ENCODE measurements around the gene TXNRD2.

TXNRD2 gene

GRCh38 chr22:19965771-19966709 is 24.4 kb upstream of the TXNRD2 start:
- DNase-seq: no peak

GRCh38 chr22:19964701-19965386 is 23.2 kb upstream of the TXNRD2 start:
- DNase-seq: no peak

DNA sequence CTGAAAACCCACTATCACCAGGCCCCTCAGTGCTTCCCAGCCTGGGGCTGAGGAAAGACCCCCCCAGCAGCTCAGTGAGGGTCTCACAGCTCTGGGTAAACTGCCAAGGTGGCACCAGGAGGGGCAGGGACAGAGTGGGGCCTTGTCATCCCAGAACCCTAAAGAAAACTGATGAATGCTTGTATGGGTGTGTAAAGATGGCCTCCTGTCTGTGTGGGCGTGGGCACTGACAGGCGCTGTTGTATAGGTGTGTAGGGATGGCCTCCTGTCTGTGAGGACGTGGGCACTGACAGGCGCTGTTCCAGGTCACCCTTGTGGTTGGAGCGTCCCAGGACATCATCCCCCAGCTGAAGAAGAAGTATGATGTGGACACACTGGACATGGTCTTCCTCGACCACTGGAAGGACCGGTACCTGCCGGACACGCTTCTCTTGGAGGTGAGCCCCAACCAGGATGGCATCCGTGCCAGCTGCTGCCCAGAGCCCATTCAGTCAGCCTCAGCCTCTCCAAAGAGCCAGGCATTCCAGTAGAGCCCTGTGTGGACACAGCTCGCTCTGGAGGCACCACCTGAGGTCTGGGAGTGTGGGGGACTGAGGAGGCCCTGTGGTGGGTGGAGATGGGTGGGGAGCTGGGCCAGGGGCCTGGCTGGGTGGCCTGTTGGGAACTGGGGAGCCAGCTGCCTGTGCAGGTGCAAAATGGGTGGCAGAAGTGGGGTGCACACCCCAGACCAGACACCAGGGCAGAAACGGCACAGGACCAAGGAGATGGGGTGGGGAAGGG is 22.4 kb upstream of the TXNRD2 start:
- no peak for DNase-seq

DNA sequence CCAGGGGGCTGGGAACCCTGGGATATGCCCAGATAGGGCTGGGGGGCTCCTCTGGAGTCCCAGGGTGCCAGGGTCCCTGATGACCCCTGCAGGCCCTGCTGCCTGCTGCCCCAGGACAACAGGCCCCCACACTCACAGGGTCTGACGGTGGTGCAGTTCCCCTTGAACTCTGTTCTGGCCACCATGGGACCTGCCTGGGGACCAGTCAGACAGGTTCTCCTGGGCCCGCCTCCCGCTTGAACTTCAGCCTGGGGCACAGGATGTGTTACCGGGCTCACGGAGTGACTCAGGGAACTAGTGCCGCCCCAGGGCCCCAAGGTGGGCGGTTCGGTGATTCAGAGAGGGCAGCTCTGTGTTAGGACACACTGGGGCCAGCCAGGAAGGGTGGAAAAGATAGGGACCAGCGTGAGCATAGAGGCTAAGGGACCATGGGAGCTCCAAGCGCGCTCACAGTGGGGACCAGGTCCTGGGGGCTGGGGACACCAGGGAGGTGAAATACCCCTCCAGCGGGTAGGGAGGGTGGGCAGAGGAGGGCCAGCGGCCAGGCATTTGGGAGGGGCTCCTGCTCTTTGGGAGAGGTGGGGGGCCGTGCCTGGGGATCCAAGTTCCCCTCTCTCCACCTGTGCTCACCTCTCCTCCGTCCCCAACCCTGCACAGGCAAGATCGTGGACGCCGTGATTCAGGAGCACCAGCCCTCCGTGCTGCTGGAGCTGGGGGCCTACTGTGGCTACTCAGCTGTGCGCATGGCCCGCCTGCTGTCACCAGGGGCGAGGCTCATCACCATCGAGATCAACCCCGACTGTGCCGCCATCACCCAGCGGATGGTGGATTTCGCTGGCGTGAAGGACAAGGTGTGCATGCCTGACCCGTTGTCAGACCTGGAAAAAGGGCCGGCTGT is 21.5 kb upstream of the TXNRD2 start:
- DNase-seq: peak; percentile 50 to 57

DNA sequence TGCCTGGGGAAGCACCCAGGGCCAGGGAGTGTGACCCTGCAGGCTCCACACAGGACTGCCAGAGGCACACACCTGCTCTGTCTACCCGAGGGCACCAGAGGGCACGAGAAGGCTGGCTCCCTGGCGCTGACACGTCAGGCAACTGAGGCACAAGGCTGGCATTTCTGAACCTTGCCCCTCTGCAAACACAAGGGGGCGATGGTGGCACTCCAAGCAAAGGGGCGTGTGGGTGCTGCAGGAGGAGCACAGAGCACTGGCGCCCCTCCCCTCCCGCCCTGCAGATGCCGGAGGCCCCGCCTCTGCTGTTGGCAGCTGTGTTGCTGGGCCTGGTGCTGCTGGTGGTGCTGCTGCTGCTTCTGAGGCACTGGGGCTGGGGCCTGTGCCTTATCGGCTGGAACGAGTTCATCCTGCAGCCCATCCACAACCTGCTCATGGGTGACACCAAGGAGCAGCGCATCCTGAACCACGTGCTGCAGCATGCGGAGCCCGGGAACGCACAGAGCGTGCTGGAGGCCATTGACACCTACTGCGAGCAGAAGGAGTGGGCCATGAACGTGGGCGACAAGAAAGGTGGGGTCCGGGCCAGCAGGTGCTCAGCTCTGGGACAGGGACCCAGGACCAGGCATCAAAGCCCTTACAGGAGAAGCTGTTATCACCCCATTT is 20.8 kb upstream of the TXNRD2 start:
- peak; percentile 50 to 52 for DNase-seq

DNA sequence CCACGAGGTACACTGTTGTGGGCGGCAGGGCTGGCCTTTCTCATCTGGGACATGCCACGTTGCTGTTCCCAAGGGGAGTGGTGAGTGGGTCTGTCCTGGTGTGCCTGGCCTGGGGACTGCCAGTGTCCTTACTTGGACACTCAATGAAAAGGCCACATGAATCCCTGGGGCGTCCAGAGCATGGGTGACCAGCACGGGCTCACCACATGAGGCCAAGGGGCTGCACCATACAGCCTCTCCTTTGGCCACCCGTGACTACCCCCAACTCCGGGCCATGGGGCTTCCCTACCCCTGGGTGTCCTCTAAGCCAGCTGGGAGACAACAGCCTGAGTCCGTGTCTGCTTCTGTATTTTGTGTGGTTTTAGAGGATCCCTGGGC is 20.2 kb upstream of the TXNRD2 start:
- no peak for DNase-seq

- DNase-seq: no peak
Observed at GRCh38 chr22:19961201-19961580, 19.6 kb upstream of the TXNRD2 start.

DNA sequence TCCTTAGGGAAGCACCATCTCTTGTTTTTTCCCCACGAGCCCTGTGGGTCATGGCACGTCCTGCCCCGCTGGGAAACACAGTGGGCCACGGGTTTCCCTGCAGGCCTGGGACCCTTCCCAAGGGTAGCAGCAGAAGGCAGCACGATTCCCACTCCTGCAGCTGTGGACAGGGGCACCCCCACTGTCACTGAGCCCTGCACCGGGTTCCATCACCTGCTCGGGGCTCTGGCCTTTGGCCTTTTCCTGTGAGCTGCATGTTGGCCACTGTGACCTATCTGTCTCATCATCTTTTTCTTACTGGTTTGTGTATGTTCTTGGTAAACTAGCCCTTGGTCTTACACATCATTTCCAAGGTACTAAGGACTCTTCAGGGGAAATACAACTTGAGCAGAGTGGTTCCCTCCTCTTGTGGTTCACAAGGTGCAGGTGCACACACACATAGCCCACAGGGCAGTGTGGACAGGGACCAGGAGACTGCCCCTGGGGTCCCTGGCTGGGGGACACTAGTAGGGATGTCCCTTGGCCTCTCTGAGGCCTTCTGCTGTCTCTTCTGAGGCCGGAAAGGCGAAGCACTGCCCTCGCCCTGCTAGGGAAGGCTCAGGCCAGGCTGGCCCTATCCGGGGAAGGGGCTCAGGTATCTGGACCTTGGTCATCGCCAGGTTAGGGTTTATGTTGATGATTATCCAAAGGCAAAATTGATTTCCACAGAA is 19.0 kb upstream of the TXNRD2 start:
- DNase-seq: no peak

DNA sequence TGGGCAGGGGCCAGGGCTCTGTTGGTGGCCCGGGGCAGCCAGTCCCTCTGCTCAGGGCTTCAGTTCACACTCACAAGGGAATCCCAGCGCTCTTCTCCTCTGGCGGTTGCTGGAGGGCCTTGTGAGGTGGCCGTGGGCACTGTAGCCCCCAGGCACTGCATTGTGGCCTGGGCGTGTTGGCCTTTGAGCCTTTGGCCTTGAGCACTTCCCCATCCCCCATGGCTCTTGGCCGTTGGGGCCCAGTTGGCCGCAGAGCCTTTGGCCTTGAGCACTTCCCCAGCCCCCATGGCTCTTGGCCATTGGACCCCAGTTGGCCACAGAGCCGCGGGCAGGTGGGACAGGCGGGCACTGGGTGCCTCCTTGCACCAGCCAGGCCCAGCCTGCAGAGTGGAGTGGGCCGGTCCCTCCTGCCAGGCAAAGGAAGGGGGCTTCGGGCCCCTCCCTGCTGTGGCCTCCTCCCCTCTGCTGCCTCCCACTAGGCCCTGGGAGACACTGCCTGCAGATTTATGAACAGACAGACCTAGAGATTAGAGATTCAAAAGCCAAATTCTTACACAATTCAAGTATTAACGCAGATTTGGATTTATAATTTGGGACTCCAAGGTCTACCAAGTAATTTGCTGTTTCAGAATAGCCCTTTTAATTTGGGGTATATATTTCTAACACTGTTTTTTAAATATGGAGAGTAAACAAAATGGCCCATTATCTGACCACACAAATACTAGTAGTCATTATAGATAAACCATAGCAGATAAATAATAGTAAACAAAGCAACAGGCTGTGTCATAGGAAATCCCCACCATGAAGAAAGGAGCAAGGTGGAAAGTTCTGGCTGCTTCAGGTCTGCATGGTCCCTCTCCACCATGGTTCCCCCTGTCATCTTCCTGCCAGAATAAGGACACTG is 18.2 kb upstream of the TXNRD2 start:
- DNase-seq: no peak

DNA sequence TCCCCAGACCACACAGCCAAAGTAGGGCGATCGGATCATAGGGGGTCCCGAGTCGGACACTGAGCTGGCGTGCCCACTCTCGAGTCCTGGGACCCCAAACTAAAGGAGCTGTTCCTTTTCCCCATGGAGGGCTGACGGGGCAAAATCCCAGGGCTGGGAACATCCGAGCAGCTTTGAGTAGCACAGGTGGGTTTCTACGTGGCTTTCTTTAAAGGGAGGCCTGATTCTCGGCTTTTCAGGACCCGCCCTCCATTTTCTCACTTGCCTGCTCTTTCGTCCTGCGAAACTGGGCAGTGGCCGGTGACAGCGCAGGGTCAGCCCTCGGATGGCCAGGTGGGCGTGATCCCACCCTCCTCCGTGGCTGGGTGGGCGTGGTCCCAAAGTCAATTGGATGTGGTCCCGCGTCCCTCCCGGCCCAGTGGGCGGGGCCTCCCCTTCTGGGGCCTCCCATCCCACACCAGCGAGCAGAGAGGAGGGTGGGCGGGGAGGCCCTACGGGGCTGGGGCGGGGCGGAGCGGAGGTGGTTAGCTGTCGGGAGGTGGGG is 17.5 kb upstream of the TXNRD2 start:
- no peak for DNase-seq

DNA sequence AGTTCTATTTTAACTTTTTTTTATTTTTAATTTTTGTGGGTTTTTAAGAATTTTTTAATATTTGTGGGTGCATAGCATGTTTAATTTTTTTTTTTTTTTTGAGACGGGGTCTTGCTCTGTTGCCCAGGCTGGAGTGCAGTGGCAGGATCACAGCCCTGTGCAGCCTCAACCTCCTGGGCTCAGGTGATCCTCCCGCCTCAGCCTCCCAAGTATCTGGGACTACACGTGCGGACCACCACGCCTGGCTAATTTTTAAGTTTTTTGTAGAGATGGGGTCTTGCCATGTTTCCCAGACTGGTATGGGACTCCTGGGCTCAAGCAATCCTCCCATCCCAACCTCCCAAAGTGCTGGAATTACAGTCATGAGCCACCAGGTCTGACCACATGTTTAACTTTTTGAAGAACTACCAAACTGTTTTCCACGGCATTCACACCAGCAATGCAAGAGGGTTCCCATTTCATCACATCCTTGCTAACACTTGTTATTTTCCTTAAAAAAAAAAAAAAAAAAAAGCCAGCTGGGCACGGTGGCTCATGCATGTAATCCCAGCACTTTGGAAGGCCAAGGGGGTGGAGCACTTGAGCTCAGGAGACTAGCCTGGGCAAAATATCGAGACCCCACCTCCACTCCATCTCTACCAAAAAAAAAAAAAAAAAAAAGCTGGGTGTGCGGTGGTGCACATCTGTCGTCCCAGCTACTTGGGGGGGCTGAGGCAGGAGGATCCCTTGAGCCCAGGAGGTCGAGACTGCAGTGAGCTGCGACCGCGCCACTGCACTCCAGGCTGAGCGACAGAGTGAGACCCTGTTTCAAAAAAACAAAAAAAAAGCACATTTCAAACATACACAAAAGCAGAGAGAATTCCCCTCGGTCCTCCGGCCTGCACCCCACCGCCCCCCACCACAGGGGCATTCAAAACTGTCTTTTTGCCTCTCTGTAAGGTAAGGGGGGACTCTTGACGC is 16.7 kb upstream of the TXNRD2 start:
- no peak for DNase-seq

DNA sequence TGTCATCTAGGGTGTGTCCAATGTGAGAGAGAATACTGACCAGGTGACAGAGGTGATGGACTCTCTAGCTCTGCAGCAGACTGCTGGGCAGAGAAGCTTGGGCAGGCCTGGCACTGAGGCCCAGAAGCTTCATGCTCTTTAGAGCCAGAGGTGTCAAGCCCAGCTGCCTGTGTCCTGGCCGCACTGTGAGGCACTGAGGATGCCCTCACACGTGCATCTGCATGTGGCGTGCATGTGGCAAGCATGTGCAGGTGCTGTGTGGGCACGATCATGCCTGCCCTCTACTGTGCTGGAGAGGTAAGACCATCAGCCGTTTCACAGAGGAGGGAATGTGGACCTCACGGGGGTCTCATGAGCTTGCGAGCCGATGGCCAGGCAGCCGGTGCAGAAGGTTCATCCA is 15.8 kb upstream of the TXNRD2 start:
- no peak for DNase-seq

- DNase-seq: no peak
Observed at GRCh38 chr22:19955241-19956128, 13.9 kb upstream of the TXNRD2 start.

DNA sequence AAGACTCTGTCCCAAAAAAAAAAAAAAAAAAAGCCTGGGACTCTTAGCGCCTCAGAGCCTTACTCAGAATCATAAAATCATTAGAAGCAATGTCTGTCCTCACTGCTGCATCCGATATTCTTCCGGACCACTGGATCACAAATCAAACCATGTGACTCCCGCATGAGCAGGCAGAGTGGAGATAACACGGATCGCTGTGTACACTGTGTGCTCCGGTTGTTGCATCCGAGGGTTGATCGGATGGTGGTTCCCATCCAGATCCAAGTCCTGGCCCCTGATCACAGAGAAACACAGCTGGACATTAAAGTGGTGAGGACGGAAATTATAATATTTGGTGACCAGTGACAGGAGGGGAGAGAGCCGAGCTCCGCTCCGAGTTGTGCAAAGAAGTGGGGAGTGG is 9.7 kb upstream of the TXNRD2 start:
- DNase-seq: no peak

DNA sequence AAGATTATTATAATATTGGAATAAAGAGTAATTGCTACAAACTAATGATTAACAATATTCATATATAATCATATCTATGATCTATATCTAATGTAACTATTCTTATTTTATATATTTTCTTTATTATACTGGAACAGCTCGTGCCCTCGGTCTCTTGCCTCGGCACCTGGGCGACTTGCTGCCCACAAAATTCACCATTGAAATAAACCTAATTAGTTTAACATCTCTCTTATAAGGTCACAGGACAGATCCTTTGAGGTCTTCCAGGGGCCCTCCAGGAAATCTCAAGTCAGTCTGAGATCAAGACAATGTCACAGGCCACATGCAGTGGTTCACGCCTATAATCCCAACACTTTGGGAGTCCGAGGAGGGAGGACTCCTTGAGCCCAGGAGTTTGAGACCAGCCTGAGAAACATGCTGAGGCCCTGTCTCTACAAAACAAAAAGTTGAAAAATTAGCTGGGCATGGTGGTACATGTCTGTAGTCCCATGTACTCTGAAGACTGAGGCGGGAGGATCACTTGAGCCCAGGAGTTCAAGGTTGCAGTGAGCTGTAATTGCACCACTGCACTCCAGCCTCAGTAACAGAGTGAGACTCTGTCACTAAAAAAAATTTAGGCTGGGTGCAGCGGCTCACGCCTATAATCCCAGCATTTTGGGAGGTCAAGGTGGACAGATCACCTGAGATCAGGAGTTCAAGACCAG is 6.6 kb upstream of the TXNRD2 start:
- no peak for DNase-seq

DNA sequence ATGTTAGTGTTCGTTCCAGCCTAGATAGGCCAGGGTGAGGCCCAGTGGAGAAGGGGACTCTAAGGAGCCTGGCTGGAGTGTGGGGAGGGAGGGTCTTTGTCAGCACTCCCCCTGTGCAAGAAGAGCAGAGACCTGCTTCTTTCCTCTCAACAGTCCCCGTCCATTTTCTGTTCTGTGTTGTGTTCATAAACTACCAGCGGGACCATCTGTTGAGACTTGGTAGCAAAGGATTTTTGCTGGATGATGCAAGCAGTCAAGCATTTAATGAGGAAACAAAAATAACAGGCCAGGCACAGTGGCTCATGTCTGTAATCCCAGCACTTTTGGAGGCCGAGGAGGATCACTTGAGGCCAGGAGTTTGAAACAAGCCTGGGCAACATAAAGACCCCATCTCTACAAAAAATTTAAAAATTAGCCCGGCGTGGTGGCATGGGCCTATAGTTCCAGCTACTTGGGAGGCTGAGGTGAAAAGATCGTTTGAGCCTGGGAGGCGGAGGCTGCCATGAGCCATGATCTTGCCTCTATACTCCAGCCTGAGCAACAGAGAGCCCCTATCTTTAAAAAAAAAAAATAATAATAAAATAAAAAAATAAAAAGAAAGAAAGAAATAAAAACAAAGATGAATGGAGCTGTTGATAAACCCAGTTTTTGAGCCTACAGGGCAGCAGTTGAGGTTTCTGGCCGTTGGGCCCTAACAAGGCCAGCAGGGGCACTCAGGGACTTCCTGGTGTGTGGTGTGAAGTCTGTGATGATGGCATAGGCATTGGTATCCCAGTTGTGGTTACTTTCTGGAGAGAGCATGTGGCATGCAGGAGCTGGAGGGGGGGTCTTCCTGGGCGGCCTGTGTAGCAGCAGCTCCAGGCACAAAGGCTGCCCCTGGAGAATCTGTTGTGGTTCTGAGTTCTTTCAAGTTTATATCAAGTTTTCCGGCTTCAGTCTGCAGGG is 1.7 kb upstream of the TXNRD2 start:
- DNase-seq: peak in 1 of 2 experiments; percentile 30

Data from SW 1271 (cell line).